22Rv1 (cell line): ENCODE data around the gene ADAT2.
A peak's percentile ranks its signal among the peaks of the same experiment; 100 is the strongest.

Source experiments
- H3K27ac ChIP-seq: fragments of 450-650 bp; 2 replicates; pipeline ENCODE4 v1.5.1; 2017
- CTCF ChIP-seq: fragments of 450-650 bp; IDR thresholded peaks from 2 replicates; pipeline ENCODE4 v1.5.1; 2017; ENCODE audit warnings: mild to moderate bottlenecking
- ZFX ChIP-seq: fragments of 450-650 bp; IDR thresholded peaks from 2 replicates; pipeline ENCODE4 v1.6.1; 2017; ENCODE audit warnings: antibody characterized with exemption, borderline replicate concordance

The ADAT2 gene

GRCh38 chr6:143450453-143451371 is at the start of gene ADAT2, which contains the start of gene PEX3:
ADAT2 (minus strand) TSS chr6:143450695; CDS start chr6:143450658, 37 bp downstream.
PEX3 (plus strand) TSS chr6:143450805; CDS start chr6:143451043, 238 bp downstream.
- TF ChIP-seq ZFX = no peak
- TF ChIP-seq CTCF = no peak
- peak within 1 kb of the TSS; percentile 73 for H3K27ac ChIP-seq

- no peak overlapping the region for H3K27ac ChIP-seq
- TF ChIP-seq ZFX (no peak), CTCF (no peak)
Measured at GRCh38 chr6:143498428-143498827, 47.9 kb upstream of the ADAT2 start.

DNA sequence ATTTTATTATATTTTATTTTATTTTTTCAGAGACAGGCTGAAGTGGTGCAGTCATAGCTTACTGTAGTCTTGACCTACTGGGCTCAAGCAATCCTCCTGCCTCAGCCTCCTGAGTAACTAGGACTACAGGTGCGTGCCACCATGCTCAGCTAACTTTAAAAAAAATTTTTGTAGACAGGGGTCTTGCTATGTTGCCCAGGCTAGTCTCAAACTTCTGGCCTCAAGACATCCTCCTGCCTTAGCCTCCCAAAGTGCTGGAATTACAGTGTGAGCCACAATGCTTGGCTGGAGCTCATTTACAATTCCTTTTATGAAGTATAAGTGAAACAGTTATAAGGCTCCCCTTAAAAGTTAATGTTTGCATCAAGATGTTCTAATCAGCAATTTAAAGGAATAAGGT is 46.5 kb upstream of the ADAT2 start:
- TF ChIP-seq ZFX (no peak), CTCF (no peak)
- no peak overlapping the region for H3K27ac ChIP-seq

DNA sequence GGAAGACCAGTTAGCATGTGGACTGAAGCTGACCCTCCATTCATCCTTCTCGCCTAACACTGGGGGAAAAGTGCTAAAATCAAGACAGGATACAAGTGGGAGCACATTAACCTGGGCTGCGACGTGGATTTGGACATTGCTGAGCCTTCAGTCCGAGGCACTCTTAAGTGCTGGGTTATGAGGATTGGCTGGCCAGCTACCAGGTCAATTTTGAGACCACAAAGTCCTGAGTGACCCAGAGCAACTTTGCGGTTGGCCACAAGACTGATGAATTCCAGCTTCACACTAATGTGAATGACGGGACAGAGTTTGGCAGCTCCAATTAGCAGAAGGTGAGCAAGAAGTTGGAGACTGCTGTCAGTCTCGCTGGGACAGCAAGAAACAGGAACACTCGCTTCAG is 40.3 kb upstream of the ADAT2 start:
- no peak overlapping the region for H3K27ac ChIP-seq
- TF ChIP-seq ZFX = no peak
- TF ChIP-seq CTCF = no peak

DNA sequence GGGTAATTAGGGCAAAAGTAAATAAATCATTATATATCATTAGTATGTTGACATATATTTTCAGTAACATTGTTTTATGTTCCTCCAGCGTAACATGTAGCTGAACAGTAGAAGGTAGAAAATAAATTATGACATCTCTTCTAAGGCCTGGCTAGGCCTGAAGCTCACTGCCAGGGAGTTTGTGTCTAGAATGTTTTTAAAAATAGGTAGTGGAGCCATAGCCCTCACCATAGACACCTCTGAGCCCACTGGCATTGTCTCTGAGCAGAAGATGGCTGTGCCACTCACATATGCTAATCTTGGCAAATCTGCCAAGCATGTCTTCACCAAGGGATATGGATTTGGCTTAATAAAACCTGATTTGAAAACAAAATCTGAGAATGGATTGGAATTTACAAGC is 39.7 kb upstream of the ADAT2 start:
- H3K27ac ChIP-seq = no peak overlapping the region
- TF ChIP-seq CTCF = no peak
- TF ChIP-seq ZFX = no peak

DNA sequence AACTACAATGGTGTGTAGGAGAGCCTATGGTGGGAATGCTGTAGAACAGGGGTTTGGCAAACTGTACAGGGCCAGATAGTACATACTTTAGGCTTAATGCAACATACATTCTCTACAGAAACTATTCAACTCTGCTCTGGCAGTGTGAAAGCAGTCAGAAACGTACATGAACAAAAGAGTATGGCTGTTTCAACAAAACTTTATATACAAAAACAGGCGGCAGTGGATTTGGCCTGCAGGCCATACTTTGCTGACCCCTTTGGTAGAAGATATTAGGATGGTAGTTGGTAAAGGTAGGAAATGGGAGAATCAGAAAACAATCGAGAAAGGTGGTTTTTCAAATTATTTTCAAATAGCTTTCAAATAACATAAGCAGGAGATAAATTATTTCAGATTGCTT is 36.3 kb upstream of the ADAT2 start:
- TF ChIP-seq ZFX = no peak
- no peak for TF ChIP-seq CTCF
- H3K27ac ChIP-seq = no peak overlapping the region

GRCh38 chr6:143485967-143486366 is 35.5 kb upstream of the ADAT2 start:
- H3K27ac ChIP-seq = no peak overlapping the region
- TF ChIP-seq CTCF = no peak
- TF ChIP-seq ZFX = no peak
